LNCaP clone FGC (cell line): ENCODE results near the gene HECTD4.

Experiments
- DNase-seq: peaks from one replicate; pipeline ENCODE4 v3.0.0-alpha.2; 2011; ENCODE audit warnings: low read depth
- H3K4me3 ChIP-seq: 2 replicates; pipeline ENCODE4 v1.5.1; 2011; ENCODE audit warnings: mild to moderate bottlenecking, low read depth, low read length, control low read depth
- TF ChIP-seq, protein P1 (sequence below): IDR thresholded peaks from 2 replicates; pipeline ENCODE4 v1.5.1; 2012; ENCODE audit warnings: mild to moderate bottlenecking; ENCODE audit not compliant: control insufficient read depth, insufficient read depth; ENCODE audit errors: extremely low read depth

Gene HECTD4

DNA sequence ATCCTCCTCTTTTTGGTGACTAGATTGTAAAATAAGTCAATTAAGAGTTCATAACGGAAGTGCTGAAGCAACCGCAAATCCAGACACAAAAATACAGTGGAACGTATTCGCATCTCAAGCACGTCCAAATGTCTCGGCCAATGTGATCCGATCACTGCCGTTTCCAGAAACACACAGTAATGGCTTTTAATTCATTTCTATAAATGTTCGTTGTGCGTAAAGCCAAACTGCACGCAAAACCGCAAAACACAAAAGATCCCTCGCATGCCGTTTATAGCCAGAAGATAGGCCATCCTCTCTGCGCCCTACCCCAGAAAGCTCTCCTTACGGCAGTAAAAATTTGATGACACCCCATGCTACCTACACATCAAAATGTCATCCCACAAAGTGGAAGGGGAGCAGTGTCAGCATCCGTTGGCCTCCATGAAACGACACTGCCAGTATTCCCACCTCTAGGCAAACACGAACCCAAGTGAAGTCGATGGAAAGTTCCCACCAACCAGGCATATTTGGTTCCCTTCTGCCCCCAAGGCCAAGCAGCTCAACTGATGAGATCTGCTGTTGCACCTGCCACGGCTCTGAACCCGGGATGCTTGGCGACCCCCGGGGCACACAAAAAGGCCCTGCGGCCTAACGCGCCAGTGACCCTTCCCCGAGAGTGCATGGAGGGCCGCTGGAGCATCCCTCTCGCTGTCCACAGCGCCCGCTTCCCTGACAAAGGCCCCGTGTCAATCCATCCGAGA, 1.4 kb downstream of the HECTD4 start:
- TF ChIP-seq, protein P1, sequence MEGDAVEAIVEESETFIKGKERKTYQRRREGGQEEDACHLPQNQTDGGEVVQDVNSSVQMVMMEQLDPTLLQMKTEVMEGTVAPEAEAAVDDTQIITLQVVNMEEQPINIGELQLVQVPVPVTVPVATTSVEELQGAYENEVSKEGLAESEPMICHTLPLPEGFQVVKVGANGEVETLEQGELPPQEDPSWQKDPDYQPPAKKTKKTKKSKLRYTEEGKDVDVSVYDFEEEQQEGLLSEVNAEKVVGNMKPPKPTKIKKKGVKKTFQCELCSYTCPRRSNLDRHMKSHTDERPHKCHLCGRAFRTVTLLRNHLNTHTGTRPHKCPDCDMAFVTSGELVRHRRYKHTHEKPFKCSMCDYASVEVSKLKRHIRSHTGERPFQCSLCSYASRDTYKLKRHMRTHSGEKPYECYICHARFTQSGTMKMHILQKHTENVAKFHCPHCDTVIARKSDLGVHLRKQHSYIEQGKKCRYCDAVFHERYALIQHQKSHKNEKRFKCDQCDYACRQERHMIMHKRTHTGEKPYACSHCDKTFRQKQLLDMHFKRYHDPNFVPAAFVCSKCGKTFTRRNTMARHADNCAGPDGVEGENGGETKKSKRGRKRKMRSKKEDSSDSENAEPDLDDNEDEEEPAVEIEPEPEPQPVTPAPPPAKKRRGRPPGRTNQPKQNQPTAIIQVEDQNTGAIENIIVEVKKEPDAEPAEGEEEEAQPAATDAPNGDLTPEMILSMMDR, result no peak
- DNase-seq, result no peak
- H3K4me3 ChIP-seq, result peak overlapping the region; percentile 74

DNA sequence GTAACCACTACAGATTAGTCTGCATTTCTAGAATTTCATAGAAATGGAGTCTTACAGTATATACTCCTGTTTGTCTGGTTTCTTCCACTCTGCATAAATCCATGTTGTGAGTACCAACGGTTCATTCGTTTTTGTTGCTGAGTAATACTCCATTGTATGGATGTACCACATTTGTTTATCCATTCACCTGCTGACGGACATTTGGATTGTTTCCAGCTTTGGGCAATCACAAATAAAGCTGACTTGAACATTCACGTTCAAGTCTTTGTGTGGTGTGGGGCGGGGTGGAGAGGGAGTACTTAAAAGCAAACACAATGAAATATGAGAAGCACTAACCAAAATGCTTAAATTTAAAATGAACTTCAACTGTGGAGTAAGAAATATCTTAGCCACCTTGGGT, 7.1 kb downstream of the HECTD4 start:
- peak; percentile 46 for DNase-seq
- TF ChIP-seq, protein P1, result no peak
- H3K4me3 ChIP-seq, result no peak overlapping the region

DNA sequence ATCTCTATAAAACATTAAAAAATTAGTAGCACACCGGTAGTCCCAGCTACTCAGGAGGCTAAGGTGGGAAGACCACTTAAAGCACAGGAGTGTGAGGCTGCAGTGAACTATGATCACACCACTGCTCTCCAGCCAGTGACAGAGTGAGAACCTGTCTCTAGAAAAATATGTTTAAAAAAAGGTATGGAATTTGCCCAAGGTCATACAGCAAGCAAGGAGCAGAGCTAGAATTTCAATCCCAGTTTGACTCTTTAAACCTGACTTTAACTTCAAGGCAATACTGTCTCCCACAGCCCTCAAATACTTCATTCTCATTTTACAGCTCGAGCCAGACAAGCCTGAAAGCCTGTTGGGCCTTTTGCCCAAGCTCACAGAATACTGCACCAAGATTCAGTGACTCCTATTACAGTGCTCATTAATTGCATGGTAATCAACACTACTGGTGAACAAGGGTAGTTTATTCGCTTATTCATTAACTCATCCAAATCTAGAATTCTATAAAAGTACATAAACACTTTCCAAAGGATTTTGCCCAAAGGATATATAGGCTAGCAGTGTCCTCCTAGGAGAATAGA, 8.0 kb downstream of the HECTD4 start:
- H3K4me3 ChIP-seq, result no peak overlapping the region
- DNase-seq, result no peak
- TF ChIP-seq, protein P1, result no peak

DNA sequence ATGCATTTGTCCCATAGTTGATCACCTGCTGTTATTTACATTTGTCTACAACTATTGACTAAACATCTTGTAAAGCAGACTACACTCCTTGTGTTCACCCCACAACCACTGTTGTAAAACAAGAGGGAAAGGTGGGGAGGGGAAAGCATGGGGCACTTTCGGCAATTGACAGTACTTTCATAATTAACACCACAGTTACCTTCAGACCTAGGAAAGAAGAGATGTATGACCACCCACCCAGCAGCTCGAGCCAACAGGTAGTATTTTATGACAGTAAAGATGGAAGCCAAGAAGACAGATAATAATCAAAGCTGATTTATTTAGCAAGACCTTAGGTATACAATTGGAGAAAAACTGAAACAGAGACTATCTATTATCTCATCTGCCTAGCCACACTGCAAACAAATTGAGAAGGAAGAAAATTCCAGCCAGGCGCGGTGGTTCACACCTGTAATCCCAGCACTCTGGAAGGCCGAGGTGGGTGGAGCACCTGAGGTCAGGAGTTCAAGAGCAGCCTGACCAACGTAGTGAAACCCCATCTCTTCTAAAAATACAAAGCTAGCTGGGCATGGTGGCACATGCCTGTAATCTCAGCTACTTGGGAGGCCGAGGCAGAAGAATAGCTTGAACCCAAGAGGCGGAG, 11.2 kb downstream of the HECTD4 start:
- TF ChIP-seq, protein P1, result no peak
- peak; percentile 90 for DNase-seq
- H3K4me3 ChIP-seq, result peak overlapping the region; percentile 3; the same call in 1 of the 2 replicates

DNA sequence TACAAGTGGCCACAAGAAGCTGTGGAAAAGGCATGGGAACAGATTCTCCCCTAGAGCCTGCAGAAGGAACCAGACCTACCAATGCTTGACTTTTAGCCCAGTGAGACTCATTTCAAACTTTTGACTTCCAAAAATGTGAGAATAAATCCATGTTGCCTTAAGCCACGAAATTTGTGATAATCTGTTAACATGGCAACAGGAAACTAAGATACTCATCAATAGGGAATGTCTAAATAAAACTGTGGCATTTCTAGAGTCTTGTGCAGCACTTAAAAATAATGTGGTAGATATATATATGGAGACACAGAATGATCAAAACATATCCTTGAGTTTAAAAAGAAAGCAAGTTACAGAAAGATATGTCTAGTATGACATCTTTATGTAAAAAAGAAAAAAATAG, 12.0 kb downstream of the HECTD4 start:
- TF ChIP-seq, protein P1, result no peak
- no peak overlapping the region for H3K4me3 ChIP-seq
- no peak for DNase-seq

DNA sequence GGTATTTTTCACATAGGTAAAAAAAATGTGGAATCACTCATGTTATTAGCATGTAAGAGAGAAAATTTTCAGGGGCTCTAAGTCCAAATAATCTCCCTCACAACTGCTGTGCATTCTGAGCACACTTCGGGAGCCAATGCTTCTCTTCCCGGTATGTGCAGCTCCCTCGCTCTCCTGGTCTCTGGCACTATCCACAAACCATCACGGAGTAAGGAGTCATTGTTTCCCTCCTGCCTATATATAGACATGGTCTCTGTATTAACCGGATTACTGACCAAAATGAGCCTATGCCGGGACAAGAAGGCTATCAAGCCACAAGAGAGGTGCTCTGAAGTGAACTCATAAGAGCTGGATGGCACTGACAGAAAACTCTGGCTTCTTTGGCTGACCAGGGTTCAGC, 13.4 kb downstream of the HECTD4 start:
- no peak overlapping the region for H3K4me3 ChIP-seq
- TF ChIP-seq, protein P1, result no peak
- DNase-seq, result no peak
